Fibroblast of skin of right quadriceps (primary cell): ENCODE results near the gene SMARCD1.
A peak's percentile ranks its signal among the peaks of the same experiment; 100 is the strongest.
"Not testable (repeated sequence)": the region's sequence is repeated elsewhere in the genome, so short reads cannot be mapped to it uniquely, and the experiment has no call there.

Experiments used
- DNase-seq: peaks from one replicate; pipeline ENCODE4 v3.0.0-alpha.2; 2013

The SMARCD1 gene

DNA sequence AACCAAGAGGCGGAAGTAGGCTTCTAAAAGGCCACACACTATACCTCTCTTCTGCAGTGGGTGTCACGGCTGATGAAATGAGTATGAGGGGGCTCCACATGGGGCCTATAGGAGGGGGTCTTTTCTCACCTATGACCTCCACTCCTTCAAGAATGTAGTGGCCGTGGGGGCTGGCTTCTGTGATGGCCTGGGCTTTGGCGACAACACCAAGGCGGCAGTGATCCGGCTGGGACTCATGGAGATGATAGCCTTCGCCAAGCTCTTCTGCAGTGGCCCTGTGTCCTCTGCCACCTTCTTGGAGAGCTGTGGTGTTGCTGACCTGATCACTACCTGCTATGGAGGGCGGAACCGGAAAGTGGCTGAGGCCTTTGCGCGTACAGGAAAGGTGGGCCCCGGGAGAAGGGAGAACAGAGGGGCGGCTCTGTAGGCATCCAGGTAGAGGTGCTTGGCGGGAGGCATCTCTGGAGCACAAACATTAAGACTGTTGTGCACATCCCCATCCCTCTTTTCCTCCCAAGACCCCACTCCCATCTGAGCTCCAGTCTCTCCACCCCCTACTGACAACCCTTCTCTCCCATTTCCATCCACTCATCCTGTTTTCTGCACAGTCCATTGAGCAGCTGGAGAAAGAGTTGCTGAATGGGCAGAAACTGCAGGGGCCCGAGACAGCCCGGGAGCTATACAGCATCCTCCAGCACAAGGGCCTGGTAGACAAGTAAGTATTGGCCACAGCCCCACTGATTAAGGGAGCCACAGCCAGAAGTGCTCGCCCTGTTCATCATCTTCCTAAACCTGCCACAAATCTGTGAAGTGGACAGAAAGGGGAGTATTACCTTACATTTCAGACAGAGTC is 22.5 kb downstream of the SMARCD1 start:
- no peak for DNase-seq

DNA sequence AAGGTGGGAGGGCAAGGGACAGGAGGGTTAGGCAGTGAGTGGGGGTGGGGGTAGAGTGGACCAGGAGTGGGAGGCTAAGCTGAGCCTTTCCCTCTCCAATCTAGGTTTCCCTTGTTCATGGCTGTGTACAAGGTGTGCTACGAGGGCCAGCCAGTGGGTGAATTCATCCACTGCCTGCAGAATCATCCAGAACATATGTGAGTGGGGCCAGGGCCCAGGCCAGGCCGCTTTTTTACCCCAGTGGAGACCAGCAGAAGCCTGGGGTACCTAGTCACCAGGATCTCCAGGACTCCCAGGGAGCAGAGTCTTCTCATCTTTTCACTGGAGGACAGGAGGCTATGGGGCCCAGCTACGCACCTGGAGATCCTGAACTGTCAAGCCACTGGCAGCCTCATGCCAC is 24.2 kb downstream of the SMARCD1 start:
- no peak for DNase-seq

DNA sequence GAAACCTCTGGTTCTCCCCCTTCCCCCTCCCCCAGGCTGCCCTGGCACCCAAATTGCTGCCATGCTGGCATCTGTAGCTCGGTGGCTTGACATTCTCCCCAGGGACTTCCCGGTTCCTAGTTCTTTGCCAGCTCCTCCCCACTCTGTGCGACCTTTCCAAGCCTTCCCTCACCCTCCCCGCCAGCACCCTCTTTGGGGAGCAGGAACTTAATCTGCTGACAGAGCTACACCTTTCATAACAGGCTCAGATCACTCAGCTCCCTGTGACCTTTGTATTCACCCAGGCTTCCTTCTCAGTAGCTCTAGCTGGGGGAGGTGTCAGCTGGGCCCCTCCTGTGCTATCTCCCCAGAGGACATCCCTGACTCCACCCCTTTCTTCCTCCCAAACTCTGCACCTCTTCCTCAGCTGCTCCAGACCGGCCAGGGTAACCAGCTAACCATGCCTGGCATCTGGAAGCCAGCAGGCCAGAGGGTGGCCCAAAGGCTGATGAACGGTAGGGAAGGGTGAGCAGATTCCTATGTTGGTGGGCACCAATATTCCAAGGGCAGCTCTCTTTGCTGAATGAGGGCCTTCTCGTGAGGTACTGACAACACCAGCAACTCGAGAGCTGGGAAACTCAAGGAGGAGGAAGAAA is 25.1 kb downstream of the SMARCD1 start:
- DNase-seq: no peak

DNA sequence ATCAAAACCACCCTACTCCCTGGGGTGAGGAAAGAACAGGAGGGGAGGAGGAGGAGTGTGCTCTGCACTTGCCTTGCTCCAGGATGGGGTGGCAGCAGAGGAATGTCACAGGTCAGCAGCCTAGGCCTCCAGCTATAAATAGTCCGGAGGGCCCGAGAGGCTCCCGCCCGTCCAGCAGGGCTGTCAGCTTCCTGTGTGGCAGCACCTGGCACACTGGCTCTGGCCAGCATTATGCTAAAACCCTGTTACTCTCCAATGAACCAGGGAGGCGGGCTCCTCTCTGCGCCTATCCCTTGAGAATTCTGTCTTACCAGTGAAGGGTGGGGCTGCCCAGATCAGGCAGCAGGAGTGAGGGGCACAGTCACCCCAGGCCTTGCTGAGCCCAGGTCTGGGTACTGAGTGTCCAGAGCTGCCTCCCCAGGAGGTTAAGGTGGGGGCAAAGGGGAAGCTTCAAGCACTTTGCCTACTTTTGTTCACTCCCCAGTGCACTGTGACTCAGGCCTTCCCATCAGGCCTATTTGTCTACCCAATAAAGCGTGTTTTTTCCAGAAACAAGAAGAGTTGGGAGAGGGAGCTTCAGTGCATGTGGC is 25.7 kb downstream of the SMARCD1 start:
- DNase-seq: peak; percentile 27

DNA sequence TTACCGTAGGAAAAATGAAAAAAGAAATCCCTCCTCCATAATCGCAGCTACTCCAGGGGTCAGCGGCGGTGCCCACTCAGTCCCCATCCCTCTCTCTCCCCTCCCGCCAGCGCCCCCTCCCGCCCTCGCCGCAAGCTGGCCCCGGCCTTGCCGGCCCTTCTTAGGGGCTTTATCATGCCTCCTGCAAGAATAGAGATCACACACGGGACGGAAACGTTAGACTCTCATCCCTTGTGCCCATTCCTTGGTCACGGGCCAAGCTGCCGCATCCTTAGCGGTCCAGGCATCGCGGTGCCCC is 26.2 kb downstream of the SMARCD1 start:
- DNase-seq: no peak

DNA sequence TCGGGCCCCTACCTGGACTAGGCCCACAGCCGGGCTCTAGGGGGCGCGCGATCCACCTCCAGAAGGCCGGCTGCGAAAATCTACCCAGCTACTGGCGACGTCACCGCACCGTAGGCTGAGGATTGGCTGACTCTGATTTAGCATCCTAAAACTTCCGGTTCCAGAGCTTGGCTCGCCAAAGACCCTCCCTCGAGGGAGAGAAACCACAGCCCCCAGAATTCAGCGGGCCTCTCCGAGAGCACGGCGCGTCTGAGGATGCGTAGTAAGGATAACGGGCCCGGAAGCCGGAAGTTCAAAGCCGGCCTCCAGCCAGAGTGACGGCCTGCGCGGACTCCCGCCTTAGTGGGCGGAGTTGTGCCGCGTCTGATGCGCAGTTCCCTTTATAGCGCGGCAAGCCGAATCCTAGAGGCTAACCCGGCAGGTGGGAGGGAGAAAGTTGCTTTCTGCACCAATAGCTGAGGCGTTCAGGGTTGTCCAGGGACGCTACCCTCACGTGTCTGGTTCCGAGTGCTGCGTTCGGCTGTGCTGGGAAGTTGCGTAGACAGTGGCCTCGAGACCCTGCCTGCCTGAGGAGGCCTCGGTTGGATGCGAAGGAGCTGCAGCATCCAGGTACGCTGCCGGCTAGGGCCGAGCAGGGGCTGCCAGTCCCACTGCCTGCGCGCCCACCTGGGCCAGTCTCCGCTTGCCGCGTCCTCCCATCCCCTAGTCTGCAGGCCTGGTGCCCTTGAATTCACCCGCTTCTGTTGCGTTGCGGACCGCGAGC is 26.7 kb downstream of the SMARCD1 start, which contains the start of gene COX14:
Gene COX14, plus strand, starts transcription at position 544 of the 763 bp plus-strand sequence. CDS start 7,808 bp downstream, outside the sequence.
- peak; percentile 100 for DNase-seq

DNA sequence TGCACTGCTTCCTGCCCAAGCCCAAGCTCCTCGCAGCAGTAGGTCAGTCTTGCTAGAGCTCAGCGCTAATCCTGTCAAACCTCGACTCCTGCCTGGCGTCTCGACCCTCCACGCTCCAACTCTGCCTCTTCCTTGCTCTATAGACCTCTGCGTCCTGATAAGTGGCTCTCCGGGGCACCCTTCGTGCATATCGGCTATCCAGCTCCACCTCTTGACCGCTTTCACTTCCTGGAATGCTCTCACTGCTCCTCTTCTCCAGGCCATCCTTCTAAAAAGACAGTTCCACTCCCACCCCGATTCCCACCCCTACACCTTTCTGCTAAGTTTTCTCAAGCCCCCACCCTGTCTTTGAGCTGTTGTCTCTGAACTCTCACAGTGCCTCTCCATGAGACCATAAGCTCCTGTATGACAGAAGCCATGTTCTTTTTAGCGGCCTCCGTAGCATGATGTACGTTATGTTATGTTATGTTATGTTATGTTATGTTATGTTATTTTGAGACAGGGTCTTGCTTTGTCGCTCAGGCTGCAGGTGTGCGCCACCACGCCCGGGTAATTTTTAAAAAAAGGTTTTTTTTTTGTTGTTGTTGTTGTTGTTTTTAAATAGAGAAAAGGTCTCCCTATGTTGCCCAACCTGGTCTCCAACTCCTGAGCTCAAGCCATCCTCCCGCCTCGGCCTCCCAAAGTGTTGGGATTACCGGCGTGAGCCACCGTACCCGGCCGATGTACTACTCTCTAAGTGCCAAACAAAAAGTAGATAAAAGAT is 27.5 kb downstream of the SMARCD1 start:
- no peak for DNase-seq

DNA sequence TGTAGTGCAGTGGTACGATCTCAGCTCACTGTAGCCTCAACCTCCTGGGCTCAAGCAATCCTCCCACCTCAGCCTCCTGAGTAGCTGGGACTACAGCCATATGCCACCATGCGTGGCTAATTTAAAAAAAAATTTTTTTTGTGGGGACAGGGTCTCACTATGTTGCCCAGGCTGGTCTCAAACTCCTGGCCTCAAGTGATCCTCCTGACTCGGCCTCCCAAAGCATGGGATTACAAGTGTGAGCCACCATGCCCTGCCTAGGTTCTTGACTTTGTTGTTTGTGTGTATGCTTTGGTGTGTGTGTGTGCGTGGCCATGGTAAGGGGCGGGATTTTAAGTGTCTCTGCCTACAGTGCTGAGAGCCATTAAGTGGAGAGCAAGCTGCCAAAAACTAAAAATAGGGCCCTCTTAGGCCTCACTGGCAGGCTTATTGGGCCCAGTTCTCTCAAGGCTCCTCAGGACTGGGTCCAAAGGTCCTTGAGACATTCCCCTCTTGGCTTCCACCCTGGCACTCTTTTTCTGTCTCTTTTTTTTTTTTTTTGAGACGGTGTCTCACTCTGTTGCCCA is 32.0 kb downstream of the SMARCD1 start:
- no peak for DNase-seq

DNA sequence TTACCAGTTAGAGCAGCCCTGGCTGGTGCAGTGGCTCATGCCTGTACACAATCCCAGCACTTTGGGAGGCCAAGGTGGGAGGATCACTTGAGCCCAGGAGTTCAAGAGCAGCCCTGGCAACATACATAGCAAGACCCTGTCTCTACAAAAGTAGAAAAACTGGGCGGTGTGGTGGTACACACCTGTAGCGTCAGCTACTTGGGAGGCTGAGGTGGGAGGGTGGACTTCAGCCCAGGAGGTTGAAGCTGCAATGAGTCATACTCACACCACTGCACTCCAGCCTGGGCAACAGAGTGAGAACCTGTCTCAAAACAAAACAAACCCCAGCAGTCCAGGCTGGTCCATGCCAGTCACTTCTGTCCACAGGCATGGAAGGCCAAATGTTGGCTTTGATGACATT is 34.2 kb downstream of the SMARCD1 start:
- no peak for DNase-seq

DNA sequence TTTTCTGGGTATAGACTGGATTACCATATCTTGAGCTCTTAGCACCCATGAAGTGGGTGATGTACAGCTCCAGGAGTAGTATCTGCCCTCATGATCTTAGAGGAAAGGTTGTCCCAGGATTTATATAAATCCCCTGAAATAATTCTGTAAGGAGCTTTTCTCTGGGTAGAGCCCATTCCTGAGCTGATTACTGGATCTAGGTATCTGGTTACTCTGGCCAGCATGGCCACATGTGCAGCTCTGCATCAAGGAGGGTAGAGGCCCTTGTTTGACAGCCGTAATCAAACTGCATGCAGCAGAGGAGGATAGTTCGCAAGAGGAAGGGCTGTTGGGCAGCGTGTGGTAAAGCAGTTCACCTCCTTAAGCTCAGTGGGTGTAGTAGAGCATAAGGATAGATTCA is 35.4 kb downstream of the SMARCD1 start:
- no peak for DNase-seq

DNA sequence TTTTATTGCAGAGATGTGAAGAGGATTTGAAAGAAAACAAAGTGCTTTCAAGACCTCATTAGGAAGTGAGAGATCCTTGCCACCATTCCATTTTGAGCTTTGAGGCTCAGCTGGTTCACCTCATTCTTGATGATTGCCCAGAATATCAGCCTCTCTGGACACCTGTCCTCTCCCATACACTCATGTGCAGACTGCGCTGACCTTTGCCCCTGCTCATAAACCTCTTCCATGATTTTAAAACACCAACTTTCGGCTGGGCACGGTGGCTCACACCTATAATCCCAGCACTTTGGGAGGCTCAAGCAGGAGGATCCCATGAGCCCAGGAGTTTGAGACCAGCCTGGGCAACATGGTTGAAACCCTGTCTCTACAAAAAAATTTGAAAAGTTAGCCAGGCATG is 35.8 kb downstream of the SMARCD1 start:
- no peak for DNase-seq

DNA sequence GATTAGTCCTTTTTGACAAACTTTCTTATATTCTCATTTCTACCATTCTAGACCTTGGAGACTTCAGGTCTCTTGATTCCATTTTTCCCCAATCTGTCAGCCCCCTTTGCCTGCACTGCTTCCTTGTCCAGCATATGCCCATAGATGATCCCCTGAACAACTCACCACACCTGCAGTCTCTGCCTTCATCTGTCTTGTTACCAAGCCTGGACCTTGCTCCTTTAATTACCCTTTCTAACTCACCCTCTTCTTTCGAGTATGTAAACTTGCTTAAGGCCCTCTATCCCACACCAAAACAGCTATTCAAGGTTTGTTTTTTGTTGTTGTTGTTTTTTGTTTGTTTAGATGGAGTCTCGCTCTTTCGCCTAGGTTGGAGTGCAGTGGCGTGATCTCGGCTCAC is 36.5 kb downstream of the SMARCD1 start:
- no peak for DNase-seq

DNA sequence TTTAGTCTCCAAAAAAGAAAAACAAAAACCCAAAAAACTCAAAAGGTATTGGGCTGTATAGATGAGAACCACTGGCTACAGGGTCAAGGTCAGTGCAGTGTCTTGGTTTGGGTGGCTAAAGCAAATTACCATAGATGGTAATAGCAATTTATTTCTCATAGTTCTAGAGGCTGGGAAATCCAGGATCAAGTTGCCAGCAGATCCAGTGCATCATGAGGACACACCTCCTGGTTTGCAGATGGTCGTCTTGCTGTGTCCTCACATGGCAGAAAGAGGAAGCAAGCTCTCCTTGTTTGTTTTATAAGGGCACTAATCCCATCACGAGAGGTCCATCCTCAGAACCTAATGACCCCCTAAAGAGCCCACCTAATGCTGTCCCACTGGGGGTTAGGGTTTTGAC is 38.1 kb downstream of the SMARCD1 start:
- DNase-seq: no peak

DNA sequence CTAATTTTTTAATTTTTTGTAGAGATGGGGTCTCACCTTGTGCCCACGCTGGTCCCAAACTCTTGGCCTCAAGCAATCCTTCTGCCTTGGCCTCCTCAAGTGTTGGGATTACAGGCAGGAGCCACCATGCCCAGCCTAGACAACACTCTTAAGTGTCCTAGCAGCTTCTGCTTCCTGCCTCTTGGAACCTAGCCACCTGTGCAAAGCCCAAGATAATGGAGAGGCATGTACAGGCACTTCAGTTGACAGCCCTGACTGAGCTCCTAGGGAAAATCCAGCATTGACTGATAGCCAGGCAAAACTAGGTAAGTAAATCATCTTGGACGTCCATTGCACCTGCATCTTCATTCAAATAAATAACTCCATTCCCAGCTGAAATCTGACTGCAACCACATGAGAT is 42.4 kb downstream of the SMARCD1 start:
- no peak for DNase-seq

DNA sequence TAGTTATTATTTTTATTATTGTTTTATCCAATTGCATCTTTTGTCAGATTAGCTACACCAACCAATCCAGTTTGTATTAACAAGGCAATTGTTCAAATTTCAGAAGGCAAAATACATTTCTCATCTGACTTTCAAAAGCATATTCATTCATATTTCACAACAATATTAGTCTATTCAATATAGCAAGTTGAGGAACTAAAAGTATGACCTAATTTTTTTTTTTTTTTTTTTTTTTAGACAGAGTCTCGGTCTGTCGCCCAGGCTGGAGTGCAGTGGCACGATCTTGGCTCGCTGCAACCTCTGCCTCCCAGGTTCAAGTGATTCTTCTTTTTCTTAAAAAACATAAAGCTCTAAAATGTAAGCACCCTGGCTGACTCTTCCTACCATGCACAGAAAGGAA is 44.1 kb downstream of the SMARCD1 start:
- no peak for DNase-seq

DNA sequence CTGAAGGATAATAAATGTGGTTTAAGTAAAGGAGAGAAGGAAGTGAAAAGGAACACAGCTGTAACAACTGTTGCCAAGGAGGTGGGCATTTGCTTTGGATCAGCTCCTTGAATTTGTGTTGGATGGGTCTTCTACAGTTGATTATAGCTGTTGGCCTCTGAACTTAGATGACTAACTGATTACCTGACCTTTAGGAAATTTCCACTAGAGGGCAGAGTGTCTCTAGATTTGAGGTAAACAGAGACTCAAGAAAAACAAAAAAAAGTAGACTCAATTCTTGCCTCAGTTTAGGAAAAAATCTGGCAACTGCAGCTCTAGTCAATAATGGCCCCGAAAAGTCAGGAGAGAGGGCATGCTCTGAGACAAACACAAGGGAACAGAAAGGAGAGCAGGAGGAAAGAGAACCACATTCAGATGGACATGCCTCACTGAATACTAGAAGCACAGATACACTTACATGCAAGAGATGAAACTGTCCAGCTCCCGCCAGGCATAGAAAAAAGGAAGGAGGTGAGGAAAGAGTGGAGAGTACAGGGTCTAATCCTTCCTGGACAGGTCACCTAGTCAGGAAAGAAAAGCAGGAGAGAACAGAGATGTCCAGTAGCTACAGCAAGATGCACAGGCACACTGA is 47.5 kb downstream of the SMARCD1 start:
- DNase-seq: peak; percentile 62

DNA sequence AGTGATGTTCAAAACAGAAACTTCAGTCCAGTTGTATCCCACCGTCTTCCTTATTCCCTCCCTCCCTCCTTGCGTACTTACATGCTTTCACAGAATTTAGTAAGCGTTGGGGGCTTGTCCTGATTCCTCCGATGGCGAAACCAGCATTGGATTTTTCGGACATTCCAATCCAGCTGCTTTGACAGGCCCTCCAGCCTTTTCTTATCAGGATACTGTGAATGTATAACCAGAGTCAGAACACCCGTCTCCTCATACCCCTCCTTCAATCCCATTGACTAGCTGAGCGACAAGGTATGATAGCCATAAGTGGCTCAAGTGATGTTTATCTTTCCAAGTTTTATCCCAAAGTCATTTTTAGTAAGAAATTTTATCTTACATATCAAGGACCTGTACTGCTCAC is 57.9 kb downstream of the SMARCD1 start:
- DNase-seq: no peak

DNA sequence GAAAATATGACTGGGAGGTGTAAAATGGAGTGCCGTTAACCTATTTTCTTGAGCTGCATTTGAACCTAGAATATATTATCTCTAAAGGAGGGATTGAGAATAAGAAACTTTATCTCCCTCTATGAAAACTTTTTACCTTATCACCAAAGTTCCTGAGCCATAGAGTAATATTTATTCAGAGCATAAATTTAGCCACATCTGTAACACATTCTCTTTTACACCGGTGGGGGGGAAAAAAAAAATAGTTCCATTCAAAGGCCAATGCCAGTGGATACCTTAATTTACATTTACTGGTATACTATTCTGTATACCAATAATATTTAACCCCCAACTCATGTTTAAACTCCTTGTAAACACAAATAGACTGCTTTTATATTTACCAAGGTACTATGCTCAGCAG is 60.3 kb downstream of the SMARCD1 start:
- DNase-seq: no peak

DNA sequence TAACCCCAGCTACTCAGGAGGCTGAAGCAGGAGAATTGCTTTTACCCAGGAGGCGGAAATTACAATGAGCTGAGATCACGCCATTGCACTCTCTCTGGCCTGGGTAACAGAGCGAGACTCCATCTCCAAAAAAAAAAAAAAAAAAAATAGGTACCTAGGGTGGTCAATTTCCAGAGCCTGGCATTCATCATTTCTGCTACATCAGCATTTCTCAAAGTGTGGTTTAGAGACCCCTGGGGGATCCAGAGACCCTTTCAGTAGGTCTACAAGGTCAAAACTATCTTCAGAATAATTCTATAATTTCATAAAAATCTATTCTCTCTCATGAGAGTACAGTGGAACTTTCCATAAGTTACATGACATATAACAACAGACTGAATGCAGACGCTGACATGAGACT is 62.1 kb downstream of the SMARCD1 start:
- no peak for DNase-seq

DNA sequence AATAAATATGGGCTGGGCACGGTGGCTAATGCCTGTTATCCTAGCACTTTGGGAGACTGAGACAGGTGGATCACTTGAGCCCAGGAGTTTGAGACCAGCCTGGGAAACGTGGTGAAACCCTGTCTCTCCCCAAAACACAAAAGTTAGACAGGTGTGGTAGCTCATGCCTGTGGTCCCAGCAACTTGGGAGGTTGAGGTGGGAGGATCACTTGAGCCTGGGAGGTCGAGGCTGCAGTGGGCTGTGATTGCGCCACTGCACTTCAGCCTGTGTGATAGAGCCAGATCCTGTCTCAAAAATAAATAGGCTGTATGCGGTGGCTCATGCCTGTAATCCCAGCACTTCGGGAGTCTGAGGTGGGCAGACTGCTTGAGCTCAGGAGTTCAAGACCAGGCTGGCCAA is 62.9 kb downstream of the SMARCD1 start:
- not testable (repeated sequence) for DNase-seq

DNA sequence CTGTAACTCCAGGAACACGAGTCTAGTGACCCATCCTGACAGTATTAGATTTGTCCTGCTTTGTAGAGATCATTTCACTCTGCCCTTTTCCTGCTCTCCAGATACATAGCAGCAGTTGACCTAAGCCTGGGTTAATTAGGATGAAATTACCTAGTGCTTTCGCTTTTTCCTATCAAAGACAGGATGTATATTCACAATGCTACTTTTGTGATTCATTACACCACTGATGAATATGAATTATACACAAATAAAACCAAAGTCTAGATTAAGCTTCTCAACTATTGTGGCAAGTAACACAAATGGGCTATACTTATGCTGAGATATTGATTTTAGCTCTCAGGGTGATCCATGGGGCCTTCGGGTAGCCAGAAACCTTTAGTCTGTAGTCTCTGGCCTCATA is 64.2 kb downstream of the SMARCD1 start:
- no peak for DNase-seq
